Smooth muscle cell (in vitro differentiated cells): ENCODE data around the gene ARIH1. TPM values are rescaled to one million over a fixed set of nuclear protein-coding genes. Genes with fewer than 3 reads are reported as not detected.

Experiments
- microRNA counts: library from miRNA; unstranded; fragments of <30 nt; microRNA quantifications from one replicate; lab custom pipeline; 2016
- polyA plus RNA-seq: library from polyadenylated mRNA; unstranded; fragments of >200 nt; fragmentation: Nextera tagmentation; extraction: Ambion mirVana; gene quantifications from 2 replicates; pipeline ENCODE4 v1.2.1, GENCODE V29; 2016
- total RNA-seq: library from RNA; depleted of rRNA; stranded (reverse); fragments of >200 nt; gene quantifications from 2 replicates; pipeline ENCODE4 v1.2.3, GENCODE V29; 2014

Gene ARIH1
- total and polyA plus RNA-seq, 2 experiments from 2014 or later: 54.3 to 96.3 TPM

MicroRNAs within 50 kb of the gene (microRNA counts, 767-probe panel; counts per million panel counts)
- microRNA hsa-miR-630 (lab: Ali Mortazavi, UCI): 4,505 counts per million, percentile 17 among the panel's probes with 10 or more counts

Other genes with a start within 250 kb of the ARIH1 start
- 1,078 and 1,125 TPM in 2 replicates for gene PKM, start 243.1 kb upstream of the ARIH1 start, total RNA-seq
- 1,598 and 1,642 TPM in 2 replicates for gene PKM, start 243.1 kb upstream of the ARIH1 start, polyA plus RNA-seq
- 24.6 and 29.2 TPM in 2 replicates for gene PARP6, start 201.8 kb upstream of the ARIH1 start, total RNA-seq
- gene PARP6, start 201.8 kb upstream of the ARIH1 start, polyA plus RNA-seq: 40.3 and 59.2 TPM in 2 replicates
- gene CELF6, start 154.2 kb upstream of the ARIH1 start, total RNA-seq: 0.81 and 1.9 TPM in 2 replicates
- 0.19 and 0.43 TPM in 2 replicates for gene CELF6, start 154.2 kb upstream of the ARIH1 start, polyA plus RNA-seq
- 77.4 and 103 TPM in 2 replicates for gene HEXA, start 98.3 kb upstream of the ARIH1 start, total RNA-seq
- gene HEXA, start 98.3 kb upstream of the ARIH1 start, polyA plus RNA-seq: 139 and 155 TPM in 2 replicates
- gene TMEM202, start 76.0 kb upstream of the ARIH1 start, total RNA-seq: not detected in 2 replicates
- not detected in 2 replicates for gene TMEM202, start 76.0 kb upstream of the ARIH1 start, polyA plus RNA-seq
- gene GOLGA6B, start 180.4 kb downstream of the ARIH1 start, total RNA-seq: not detected in 2 replicates
- not detected in 2 replicates for gene GOLGA6B, start 180.4 kb downstream of the ARIH1 start, polyA plus RNA-seq
- not detected in 2 replicates for gene HIGD2B, start 211.9 kb downstream of the ARIH1 start, total RNA-seq
- 0.37 TPM in 1 of 2 replicates, not detected in the other for gene HIGD2B, start 211.9 kb downstream of the ARIH1 start, polyA plus RNA-seq
- gene BBS4, start 211.9 kb downstream of the ARIH1 start, total RNA-seq: 26.4 and 88.2 TPM in 2 replicates
- gene BBS4, start 211.9 kb downstream of the ARIH1 start, polyA plus RNA-seq: 23.0 and 31.2 TPM in 2 replicates